MM.1S (cell line): Measurements from ENCODE around the gene HOXB6.

Experiments used
- DNase-seq: peaks from one replicate; pipeline ENCODE4 v3.0.0-alpha.2; 2015
- H2AFZ ChIP-seq: fragments of 300-600 bp; sonication (generic); 2 replicates; pipeline ENCODE4 v1.6.0; 2016; ENCODE audit warnings: antibody characterized with exemption, low read length
- H3F3A ChIP-seq: fragments of 300-600 bp; sonication (generic); 2 replicates; pipeline ENCODE4 v1.6.1; 2016; ENCODE audit warnings: mild to moderate bottlenecking, antibody characterized with exemption, low read length, moderate library complexity, mixed read lengths; ENCODE audit not compliant: insufficient read depth
- H3K27ac ChIP-seq: fragments of 300-600 bp; sonication (generic); 2 replicates; pipeline ENCODE4 v1.5.1; 2016; ENCODE audit warnings: mild to moderate bottlenecking, low read length
- H3K27me3 ChIP-seq: fragments of 300-600 bp; sonication (generic); replicated peaks from 2 replicates; pipeline ENCODE4 v1.6.0; 2016; ENCODE audit warnings: low read length; ENCODE audit not compliant: insufficient read depth
- H3K36me3 ChIP-seq: fragments of 300-600 bp; sonication (generic); replicated peaks from 2 replicates; pipeline ENCODE4 v1.6.1; 2016; ENCODE audit warnings: mild to moderate bottlenecking, low read length, mixed read lengths; ENCODE audit not compliant: insufficient read depth
- H3K4me1 ChIP-seq: fragments of 300-600 bp; sonication (generic); 2 replicates; pipeline ENCODE4 v1.6.1; 2016; ENCODE audit warnings: low read length, mixed read lengths
- H3K4me2 ChIP-seq: fragments of 300-600 bp; sonication (generic); 2 replicates; pipeline ENCODE4 v1.6.0; 2016; ENCODE audit warnings: low read depth, low read length
- H3K4me3 ChIP-seq: fragments of 300-600 bp; sonication (generic); 2 replicates; pipeline ENCODE4 v1.5.1; 2016; ENCODE audit warnings: low read length, mixed read lengths
- H3K79me2 ChIP-seq: fragments of 300-600 bp; sonication (generic); 2 replicates; pipeline ENCODE4 v1.6.1; 2016; ENCODE audit warnings: mixed run types, low read length, mixed read lengths
- H3K9ac ChIP-seq: fragments of 300-600 bp; sonication (generic); 2 replicates; pipeline ENCODE4 v1.6.1; 2016; ENCODE audit warnings: low read length, mixed read lengths
- H3K9me2 ChIP-seq: fragments of 300-600 bp; sonication (generic); replicated peaks from 2 replicates; pipeline ENCODE4 v1.6.1; 2016; ENCODE audit warnings: mild to moderate bottlenecking, low read length, mixed read lengths; ENCODE audit not compliant: insufficient read depth
- H3K9me3 ChIP-seq: fragments of 300-600 bp; sonication (generic); replicated peaks from 2 replicates; pipeline ENCODE4 v1.6.1; 2016; ENCODE audit warnings: mild to moderate bottlenecking, low read length, mixed read lengths; ENCODE audit not compliant: insufficient read depth
- H4K20me1 ChIP-seq: fragments of 300-600 bp; sonication (generic); 2 replicates; pipeline ENCODE4 v1.6.1; 2016; ENCODE audit warnings: mild to moderate bottlenecking, low read length, moderate library complexity, mixed read lengths; ENCODE audit not compliant: insufficient read depth
- CTCF ChIP-seq: fragments of 300-600 bp; sonication (generic); IDR thresholded peaks from 2 replicates; pipeline ENCODE4 v1.5.1; 2016; ENCODE audit warnings: antibody characterized with exemption, low read length, mixed read lengths
- EZH2 ChIP-seq: fragments of 300-600 bp; sonication (generic); optimal IDR thresholded peaks from 2 replicates; pipeline ENCODE3; 2017; ENCODE audit warnings: low read depth, mild to moderate bottlenecking, antibody characterized with exemption, low read length, mixed read lengths
- EZH2phosphoT487 ChIP-seq: fragments of 300-600 bp; sonication (generic); IDR thresholded peaks from 2 replicates; pipeline ENCODE4 v1.6.1; 2018; ENCODE audit warnings: antibody characterized with exemption, low read length

Gene HOXB6

GRCh38 chr17:48558831-48559121 is 46.0 kb downstream of the HOXB6 start:
- Histone ChIP-seq H3K4me2 (no peak overlapping the region), H3K4me3 (no peak overlapping the region), H3K9me2 (no peaks in the 10 kb centered on the region), H4K20me1 (no peaks in the 10 kb centered on the region), H2AFZ (no peak overlapping the region), H3K27ac (no peak overlapping the region), H3K9me3 (no peaks in the 10 kb centered on the region), H3K27me3 (no peaks in the 10 kb centered on the region), H3K36me3 (no peaks in the 10 kb centered on the region), H3K4me1 (no peaks in the 10 kb centered on the region), H3K79me2 (no peaks in the 10 kb centered on the region), H3K9ac (no peak overlapping the region), H3F3A (no peaks in the 10 kb centered on the region)
- TF ChIP-seq EZH2phosphoT487 (no peak), EZH2 (no peak), CTCF (no peak)
- no peak for DNase-seq

- Histone ChIP-seq H3K4me1 (no peaks in the 10 kb centered on the region), H3K9ac (no peak overlapping the region), H3K9me3 (no peaks in the 10 kb centered on the region), H2AFZ (no peak overlapping the region), H3K4me3 (no peak overlapping the region), H3K4me2 (no peak overlapping the region), H3K27me3 (no peaks in the 10 kb centered on the region), H4K20me1 (no peaks in the 10 kb centered on the region), H3K79me2 (no peaks in the 10 kb centered on the region), H3F3A (no peaks in the 10 kb centered on the region), H3K36me3 (no peaks in the 10 kb centered on the region), H3K27ac (no peak overlapping the region), H3K9me2 (no peaks in the 10 kb centered on the region)
- no peak for DNase-seq
- TF ChIP-seq CTCF (no peak), EZH2 (no peak), EZH2phosphoT487 (no peak)
These were observed 46.5 kb downstream of the HOXB6 start for GRCh38 chr17:48558057-48558830.

GRCh38 chr17:48556576-48557401 is 48.0 kb downstream of the HOXB6 start:
- H3K79me2 ChIP-seq, result no peaks in the 10 kb centered on the region
- no peaks in the 10 kb centered on the region for H4K20me1 ChIP-seq
- no peak overlapping the region for H3K4me3 ChIP-seq
- H3K4me2 ChIP-seq, result no peak overlapping the region
- no peaks in the 10 kb centered on the region for H3K4me1 ChIP-seq
- H3F3A ChIP-seq, result no peaks in the 10 kb centered on the region
- no peak for DNase-seq
- no peaks in the 10 kb centered on the region for H3K9me2 ChIP-seq
- no peak overlapping the region for H2AFZ ChIP-seq
- TF ChIP-seq EZH2 (no peak), EZH2phosphoT487 (no peak), CTCF (no peak)
- H3K27me3 ChIP-seq, result no peaks in the 10 kb centered on the region
- H3K9ac ChIP-seq, result no peak overlapping the region
- no peaks in the 10 kb centered on the region for H3K9me3 ChIP-seq
- H3K27ac ChIP-seq, result no peak overlapping the region
- H3K36me3 ChIP-seq, result no peaks in the 10 kb centered on the region
